Astrocyte (in vitro differentiated cells and primary cell): ENCODE results near the gene MLLT10. TPM values are rescaled to one million over a fixed set of nuclear protein-coding genes. Genes with fewer than 3 reads are reported as not detected.

Source experiments
- DNase-seq: peaks from one replicate; pipeline ENCODE4 v3.0.0-alpha.2; 2010; ENCODE audit warnings: low read depth
- FAIRE-seq: peaks from 2 replicates; lab custom pipeline; 2011; peaks lifted over from hg19 to GRCh38; lab: Jason Lieb, UNC
- H2AFZ ChIP-seq: 2 replicates; pipeline ENCODE4 v1.6.0; 2012; ENCODE audit warnings: low read depth, low read length, inconsistent platforms
- H3K27ac ChIP-seq: 2 replicates; pipeline ENCODE4 v1.5.1; 2011; ENCODE audit warnings: low read depth, low read length, inconsistent platforms
- H3K27me3 ChIP-seq: 2 replicates; pipeline ENCODE4 v1.6.0; 2011; ENCODE audit warnings: low read length, inconsistent platforms; ENCODE audit not compliant: insufficient read depth
- H3K36me3 ChIP-seq: 2 replicates; pipeline ENCODE4 v1.5.1; 2011; ENCODE audit warnings: low read length, inconsistent platforms; ENCODE audit not compliant: insufficient read depth
- H3K4me1 ChIP-seq: 2 replicates; pipeline ENCODE4 v1.5.1; 2011; ENCODE audit warnings: low read length, inconsistent platforms; ENCODE audit not compliant: insufficient read depth
- H3K4me2 ChIP-seq: 2 replicates; pipeline ENCODE4 v1.6.0; 2012; ENCODE audit warnings: low read length, inconsistent platforms
- H3K4me3 ChIP-seq: 2 replicates; pipeline ENCODE4 v1.5.1; 2011; ENCODE audit warnings: low read depth, mild to moderate bottlenecking, low read length, inconsistent platforms; ENCODE audit not compliant: insufficient read depth
- H3K79me2 ChIP-seq: 2 replicates; pipeline ENCODE4 v1.6.0; 2012; ENCODE audit warnings: mild to moderate bottlenecking, low read length, inconsistent platforms; ENCODE audit not compliant: insufficient read depth
- H3K9ac ChIP-seq: 2 replicates; pipeline ENCODE4 v1.6.0; 2012; ENCODE audit warnings: mild to moderate bottlenecking, low read length, inconsistent platforms
- H3K9me3 ChIP-seq: 2 replicates; pipeline ENCODE4 v1.5.1; 2012; ENCODE audit warnings: low read depth, mild to moderate bottlenecking, low read length, inconsistent platforms; ENCODE audit not compliant: insufficient read depth
- H4K20me1 ChIP-seq: 2 replicates; pipeline ENCODE4 v1.6.0; 2012; ENCODE audit warnings: low read length, inconsistent platforms; ENCODE audit not compliant: insufficient read depth
- H3K27ac Mint-ChIP-seq: one replicate; pipeline ENCODE4 v1.8.0; 2021; ENCODE audit warnings: mild to moderate bottlenecking, mixed read lengths; ENCODE audit not compliant: unreplicated experiment
- H3K27me3 Mint-ChIP-seq: one replicate; pipeline ENCODE4 v1.8.0; 2021; ENCODE audit warnings: low read depth, mixed read lengths; ENCODE audit not compliant: unreplicated experiment
- H3K36me3 Mint-ChIP-seq: one replicate; pipeline ENCODE4 v1.8.0; 2021; ENCODE audit warnings: low read depth, mixed read lengths; ENCODE audit not compliant: unreplicated experiment
- H3K4me1 Mint-ChIP-seq: one replicate; pipeline ENCODE4 v1.8.0; 2021; ENCODE audit warnings: low read depth, mixed read lengths; ENCODE audit not compliant: unreplicated experiment
- H3K4me3 Mint-ChIP-seq: one replicate; pipeline ENCODE4 v1.8.0; 2021; ENCODE audit warnings: mild to moderate bottlenecking, moderate library complexity, mixed read lengths; ENCODE audit not compliant: unreplicated experiment
- H3K9me3 Mint-ChIP-seq: one replicate; pipeline ENCODE4 v1.8.0; 2021; ENCODE audit warnings: mild to moderate bottlenecking, mixed read lengths; ENCODE audit not compliant: unreplicated experiment
- EZH2 ChIP-seq: IDR thresholded peaks from 2 replicates; pipeline ENCODE4 v1.6.1; 2012; ENCODE audit warnings: mild to moderate bottlenecking, low read length, inconsistent platforms; ENCODE audit not compliant: insufficient read depth
- total RNA-seq: library from RNA; stranded (reverse); gene quantifications from 2 replicates; pipeline ENCODE4 v1.2.1, GENCODE V29; 2021
- TF ChIP-seq, protein P1 (sequence below): IDR thresholded peaks from 2 replicates; pipeline ENCODE4 v1.5.1; 2011; ENCODE audit warnings: low read depth, mild to moderate bottlenecking, inconsistent platforms, low read length, moderate library complexity; ENCODE audit not compliant: insufficient read depth

MLLT10 gene
- total RNA-seq, 1 donor from 2014 or later = 46.9 TPM

- peaks cover 40% of the 10 kb centered on the region for H3K4me1 Mint-ChIP-seq
- Histone ChIP-seq H3K4me1 (peaks cover 38% of the 10 kb centered on the region), H3K4me2 (peak overlapping the region; percentile 76), H3K9me3 (no peaks in the 10 kb centered on the region), H3K36me3 (no peaks in the 10 kb centered on the region), H3K4me3 (peak overlapping the region; percentile 12), H2AFZ (peak overlapping the region; percentile 30), H3K27ac (no peak overlapping the region), H3K79me2 (peaks cover 19% of the 10 kb centered on the region), H4K20me1 (no peaks in the 10 kb centered on the region), H3K27me3 (no peaks in the 10 kb centered on the region), H3K9ac (peak overlapping the region; percentile 51)
- no peak overlapping the region for H3K4me3 Mint-ChIP-seq
- no peaks in the 10 kb centered on the region for H3K36me3 Mint-ChIP-seq
- no peak for FAIRE-seq
- no peaks in the 10 kb centered on the region for H3K9me3 Mint-ChIP-seq
- H3K27me3 Mint-ChIP-seq = no peaks in the 10 kb centered on the region
- H3K27ac Mint-ChIP-seq = no peak overlapping the region
- TF ChIP-seq EZH2 = no peak
- no peak for DNase-seq
Measured at GRCh38 chr10:21521751-21522533, 12.1 kb upstream of the MLLT10 start.

- Histone ChIP-seq H3K9ac (no peak overlapping the region), H3K27me3 (no peaks in the 10 kb centered on the region), H4K20me1 (no peaks in the 10 kb centered on the region), H3K36me3 (no peaks in the 10 kb centered on the region), H3K4me3 (no peak overlapping the region), H3K9me3 (no peaks in the 10 kb centered on the region), H3K4me1 (peaks cover 36% of the 10 kb centered on the region), H3K79me2 (peaks cover 14% of the 10 kb centered on the region), H3K4me2 (peak overlapping the region; percentile 92), H3K27ac (no peak overlapping the region), H2AFZ (peak overlapping the region; percentile 36)
- no peak for DNase-seq
- H3K27ac Mint-ChIP-seq = peak overlapping the region; percentile 43
- peaks cover 38% of the 10 kb centered on the region for H3K4me1 Mint-ChIP-seq
- FAIRE-seq = no peak
- peak overlapping the region; percentile 71 for H3K4me3 Mint-ChIP-seq
- H3K9me3 Mint-ChIP-seq = no peaks in the 10 kb centered on the region
- H3K36me3 Mint-ChIP-seq = no peaks in the 10 kb centered on the region
- TF ChIP-seq, protein P1, sequence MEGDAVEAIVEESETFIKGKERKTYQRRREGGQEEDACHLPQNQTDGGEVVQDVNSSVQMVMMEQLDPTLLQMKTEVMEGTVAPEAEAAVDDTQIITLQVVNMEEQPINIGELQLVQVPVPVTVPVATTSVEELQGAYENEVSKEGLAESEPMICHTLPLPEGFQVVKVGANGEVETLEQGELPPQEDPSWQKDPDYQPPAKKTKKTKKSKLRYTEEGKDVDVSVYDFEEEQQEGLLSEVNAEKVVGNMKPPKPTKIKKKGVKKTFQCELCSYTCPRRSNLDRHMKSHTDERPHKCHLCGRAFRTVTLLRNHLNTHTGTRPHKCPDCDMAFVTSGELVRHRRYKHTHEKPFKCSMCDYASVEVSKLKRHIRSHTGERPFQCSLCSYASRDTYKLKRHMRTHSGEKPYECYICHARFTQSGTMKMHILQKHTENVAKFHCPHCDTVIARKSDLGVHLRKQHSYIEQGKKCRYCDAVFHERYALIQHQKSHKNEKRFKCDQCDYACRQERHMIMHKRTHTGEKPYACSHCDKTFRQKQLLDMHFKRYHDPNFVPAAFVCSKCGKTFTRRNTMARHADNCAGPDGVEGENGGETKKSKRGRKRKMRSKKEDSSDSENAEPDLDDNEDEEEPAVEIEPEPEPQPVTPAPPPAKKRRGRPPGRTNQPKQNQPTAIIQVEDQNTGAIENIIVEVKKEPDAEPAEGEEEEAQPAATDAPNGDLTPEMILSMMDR = no peak
- TF ChIP-seq EZH2 = no peak
- H3K27me3 Mint-ChIP-seq = no peaks in the 10 kb centered on the region
Measured at GRCh38 chr10:21522631-21523406, 11.2 kb upstream of the MLLT10 start.

DNA sequence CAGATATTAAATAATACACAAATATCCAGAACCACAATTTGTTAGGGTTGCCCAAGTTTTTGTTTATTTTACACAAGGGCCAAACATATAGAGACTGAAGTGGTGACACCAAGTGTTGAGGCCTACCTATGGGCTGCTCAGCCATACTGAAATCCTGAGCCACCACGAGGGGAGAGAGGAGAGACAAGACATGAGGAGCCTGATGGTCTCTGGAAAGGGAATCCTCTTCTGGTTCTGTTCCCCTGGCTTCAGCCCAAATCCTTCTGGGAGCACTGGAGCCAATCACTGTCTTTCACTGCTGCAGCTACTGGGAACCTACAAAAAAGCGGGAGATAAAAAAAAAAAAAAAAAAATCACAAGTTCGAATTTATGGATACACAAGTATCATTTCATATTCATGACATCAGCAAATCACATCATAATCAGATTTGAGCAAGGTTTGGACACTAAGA lies 10.4 kb upstream of the MLLT10 start:
- Mint-ChIP-seq H3K9me3 (no peaks in the 10 kb centered on the region), H3K27me3 (no peaks in the 10 kb centered on the region), H3K36me3 (no peaks in the 10 kb centered on the region), H3K4me1 (peaks cover 40% of the 10 kb centered on the region), H3K4me3 (peak overlapping the region; percentile 71), H3K27ac (peak overlapping the region; percentile 93)
- Histone ChIP-seq H4K20me1 (no peaks in the 10 kb centered on the region), H3K36me3 (no peaks in the 10 kb centered on the region), H3K4me1 (peaks cover 35% of the 10 kb centered on the region), H3K4me3 (no peak overlapping the region), H3K79me2 (peaks cover 9% of the 10 kb centered on the region), H3K9ac (peak overlapping the region; percentile 90), H3K27ac (peak overlapping the region; percentile 97), H3K27me3 (no peaks in the 10 kb centered on the region), H3K9me3 (no peaks in the 10 kb centered on the region), H2AFZ (peak overlapping the region; percentile 36), H3K4me2 (peak overlapping the region; percentile 92)
- FAIRE-seq = no peak
- no peak for TF ChIP-seq EZH2
- TF ChIP-seq, protein P1 = no peak
- no peak for DNase-seq
